ENCODE measurements around the gene C1orf185. TPM values are rescaled to one million over a fixed set of nuclear protein-coding genes. Genes with fewer than 3 reads are reported as not detected.

C1orf185 gene
- total and polyA plus RNA-seq, 9 of the 15 experiments (the other 6 are each of a cell fraction or from before 2014, with no cell fraction given) = not detected

- TF ChIP-seq GATAD2A (IDR thresholded peaks at IDR 0.05) (no peak), NBN (IDR thresholded peaks at IDR 0.05; ENCODE audit: low read depth) (0 out of 2 replicates have a peak, but pooled peaks have one; percentile 32), JUND (IDR thresholded peaks at IDR 0.05; ENCODE audit: borderline replicate concordance, low read depth, low read length) (peak; percentile 24; the same call in 1 of the 2 replicates), JUND (tag; IDR thresholded peaks at IDR 0.05; ENCODE audit: borderline replicate concordance, low read depth, low read length) (no peak), ARID2 (IDR thresholded peaks at IDR 0.05) (peak; percentile 69), CC2D1A (IDR thresholded peaks at IDR 0.05) (0 out of 2 replicates have a peak, but pooled peaks have one; percentile 48), THRB (CRISPR knock-in tag; conservative IDR thresholded peaks at IDR 0.05) (no peak), KLF16 (IDR thresholded peaks at IDR 0.05) (peak; percentile 19; the same call in 1 of the 2 replicates), ARNT (IDR thresholded peaks at IDR 0.05) (0 out of 4 replicates have a peak, but pooled peaks of 1 of the 2 experiments have one; percentile 33), ZNF584 (CRISPR knock-in tag; IDR thresholded peaks at IDR 0.05; ENCODE audit: low read depth) (no peak), SMARCE1 (IDR thresholded peaks at IDR 0.05) (no peak), DEAF1 (CRISPR knock-in tag; IDR thresholded peaks at IDR 0.05) (peak; percentile 95), RAD21 (CRISPR knock-in tag; conservative IDR thresholded peaks at IDR 0.05 in 1 of 2, IDR thresholded peaks at IDR 0.05 in 1 of 2) (peak; percentile 96 to 99), RCOR1 (IDR thresholded peaks at IDR 0.05; ENCODE audit: borderline replicate concordance in 1 of 2, low read depth in 2 of 2, low read length in 2 of 2) (peak in 1 of 2 experiments; percentile 19; a peak in 1 of 4 replicates), SRSF3 (IDR thresholded peaks at IDR 0.05; ENCODE audit: insufficient read depth, low read length) (no peak), TEAD4 (IDR thresholded peaks at IDR 0.05; ENCODE audit: low read length) (0 out of 2 replicates have a peak, but pooled peaks have one; percentile 20), TEAD4 (CRISPR knock-in tag; IDR thresholded peaks at IDR 0.05; ENCODE audit: borderline replicate concordance) (no peak), ETV6 (IDR thresholded peaks at IDR 0.05; ENCODE audit: borderline replicate concordance in 1 of 2, low read depth in 2 of 2, low read length in 1 of 2) (no peak), ETV6 (CRISPR knock-in tag; IDR thresholded peaks at IDR 0.05; ENCODE audit: borderline replicate concordance) (no peak), NCOA6 (IDR thresholded peaks at IDR 0.05) (no peak), ELF2 (CRISPR knock-in tag; IDR thresholded peaks at IDR 0.05) (no peak), SPI1 (IDR thresholded peaks at IDR 0.05; ENCODE audit: borderline replicate concordance, low read depth, low read length) (0 out of 2 replicates have a peak, but pooled peaks have one; percentile 26), BCOR (IDR thresholded peaks at IDR 0.05) (no peak)
- TF ChIP-seq, protein P1, sequence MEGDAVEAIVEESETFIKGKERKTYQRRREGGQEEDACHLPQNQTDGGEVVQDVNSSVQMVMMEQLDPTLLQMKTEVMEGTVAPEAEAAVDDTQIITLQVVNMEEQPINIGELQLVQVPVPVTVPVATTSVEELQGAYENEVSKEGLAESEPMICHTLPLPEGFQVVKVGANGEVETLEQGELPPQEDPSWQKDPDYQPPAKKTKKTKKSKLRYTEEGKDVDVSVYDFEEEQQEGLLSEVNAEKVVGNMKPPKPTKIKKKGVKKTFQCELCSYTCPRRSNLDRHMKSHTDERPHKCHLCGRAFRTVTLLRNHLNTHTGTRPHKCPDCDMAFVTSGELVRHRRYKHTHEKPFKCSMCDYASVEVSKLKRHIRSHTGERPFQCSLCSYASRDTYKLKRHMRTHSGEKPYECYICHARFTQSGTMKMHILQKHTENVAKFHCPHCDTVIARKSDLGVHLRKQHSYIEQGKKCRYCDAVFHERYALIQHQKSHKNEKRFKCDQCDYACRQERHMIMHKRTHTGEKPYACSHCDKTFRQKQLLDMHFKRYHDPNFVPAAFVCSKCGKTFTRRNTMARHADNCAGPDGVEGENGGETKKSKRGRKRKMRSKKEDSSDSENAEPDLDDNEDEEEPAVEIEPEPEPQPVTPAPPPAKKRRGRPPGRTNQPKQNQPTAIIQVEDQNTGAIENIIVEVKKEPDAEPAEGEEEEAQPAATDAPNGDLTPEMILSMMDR (IDR thresholded peaks at IDR 0.05 in 2 of 3, conservative IDR thresholded peaks at IDR 0.05 in 1 of 3; ENCODE audit: insufficient read depth in 2 of 3, low read depth in 1 of 3, low read length in 3 of 3) = peak; percentile 84 to 98 (median 87)
Measured at GRCh38 chr1:51189421-51190073, 87.5 kb downstream of the C1orf185 start (continued).

Measured in K562 (cell line).